ENCODE results near the gene BTLA.
"Not testable (repeated sequence)": the region's sequence is repeated elsewhere in the genome, so short reads cannot be mapped to it uniquely, and the experiment has no call there.

BTLA gene

DNA sequence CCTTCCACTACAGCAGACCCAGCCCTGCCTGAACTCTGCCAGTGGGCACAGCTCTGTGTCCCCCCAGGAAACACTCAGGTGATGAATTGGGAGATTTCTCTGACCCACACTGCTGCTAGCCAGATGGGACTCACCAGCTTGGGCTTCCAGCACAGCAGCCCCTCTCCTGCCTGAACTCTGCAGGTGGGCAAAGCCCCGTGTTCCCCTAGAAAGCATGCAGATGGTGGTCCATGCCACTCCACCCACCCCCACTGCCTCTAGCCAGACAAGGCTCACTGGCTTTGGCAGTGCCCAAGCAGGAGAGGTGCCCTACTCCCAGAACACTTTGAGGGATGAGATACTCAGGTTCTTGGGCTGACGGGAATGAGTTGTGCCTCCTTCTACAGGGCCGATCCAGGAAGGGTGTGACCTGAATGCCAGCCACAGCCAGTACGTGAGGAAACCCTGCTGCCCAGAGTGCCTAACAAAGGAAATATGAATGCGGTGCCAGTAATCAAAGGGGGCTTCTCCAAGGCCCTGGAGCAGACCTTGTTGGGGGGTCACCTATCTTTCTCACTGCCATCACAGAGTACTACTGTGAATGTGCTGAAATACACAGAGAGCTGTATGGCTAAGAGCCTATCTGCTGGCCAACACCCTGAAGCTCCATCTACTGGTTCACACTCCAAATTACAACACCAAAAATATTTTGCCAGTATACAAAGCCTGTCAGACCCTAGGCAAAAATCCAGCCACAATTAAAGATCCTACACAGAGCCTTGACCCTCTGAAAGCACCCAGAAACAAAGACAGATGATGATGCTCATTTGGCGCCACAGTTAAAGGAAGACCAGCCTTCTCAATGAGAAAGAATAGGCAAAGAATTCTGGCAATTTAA, 61.9 kb downstream of the BTLA start:
- no peak for DNase-seq

DNA sequence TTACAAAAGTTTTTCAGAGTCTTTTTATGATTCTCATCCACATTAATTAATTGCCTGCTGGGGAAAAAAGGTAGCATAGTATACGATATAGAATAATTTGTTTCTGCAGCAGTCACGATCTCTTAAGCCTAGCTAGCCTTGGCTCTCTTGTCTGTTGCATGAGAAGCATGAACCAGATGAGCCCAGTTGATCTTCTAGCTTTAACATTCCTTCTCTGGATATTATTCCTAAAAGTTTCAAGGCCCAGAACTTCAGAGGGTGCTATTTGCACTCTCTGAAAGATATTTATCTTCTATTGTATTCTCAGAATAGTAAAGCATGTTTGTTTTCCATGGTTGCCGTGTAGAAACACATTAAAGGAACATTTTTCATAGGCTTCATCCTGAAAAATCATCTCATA, 69.3 kb downstream of the BTLA start:
- no peak for DNase-seq

DNA sequence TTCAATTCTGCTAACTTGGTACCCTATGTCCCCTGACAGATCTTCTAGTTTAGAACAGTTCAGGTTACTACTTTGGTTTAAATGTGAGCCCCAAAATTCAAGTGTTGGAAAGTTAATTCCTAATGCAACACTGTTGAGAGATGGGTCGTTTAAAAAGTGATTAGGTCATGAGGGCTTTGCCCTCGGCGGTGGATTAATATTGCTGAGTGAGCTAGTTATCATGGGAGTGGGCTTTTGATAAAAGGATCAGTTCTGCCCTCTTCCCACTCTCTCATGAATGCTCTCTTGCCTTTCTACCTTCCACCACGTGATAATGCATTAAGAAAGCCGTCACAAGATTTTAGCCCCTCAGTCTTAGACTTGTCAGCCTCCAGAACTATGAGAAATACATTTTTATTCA, 72.1 kb downstream of the BTLA start:
- no peak for DNase-seq

DNA sequence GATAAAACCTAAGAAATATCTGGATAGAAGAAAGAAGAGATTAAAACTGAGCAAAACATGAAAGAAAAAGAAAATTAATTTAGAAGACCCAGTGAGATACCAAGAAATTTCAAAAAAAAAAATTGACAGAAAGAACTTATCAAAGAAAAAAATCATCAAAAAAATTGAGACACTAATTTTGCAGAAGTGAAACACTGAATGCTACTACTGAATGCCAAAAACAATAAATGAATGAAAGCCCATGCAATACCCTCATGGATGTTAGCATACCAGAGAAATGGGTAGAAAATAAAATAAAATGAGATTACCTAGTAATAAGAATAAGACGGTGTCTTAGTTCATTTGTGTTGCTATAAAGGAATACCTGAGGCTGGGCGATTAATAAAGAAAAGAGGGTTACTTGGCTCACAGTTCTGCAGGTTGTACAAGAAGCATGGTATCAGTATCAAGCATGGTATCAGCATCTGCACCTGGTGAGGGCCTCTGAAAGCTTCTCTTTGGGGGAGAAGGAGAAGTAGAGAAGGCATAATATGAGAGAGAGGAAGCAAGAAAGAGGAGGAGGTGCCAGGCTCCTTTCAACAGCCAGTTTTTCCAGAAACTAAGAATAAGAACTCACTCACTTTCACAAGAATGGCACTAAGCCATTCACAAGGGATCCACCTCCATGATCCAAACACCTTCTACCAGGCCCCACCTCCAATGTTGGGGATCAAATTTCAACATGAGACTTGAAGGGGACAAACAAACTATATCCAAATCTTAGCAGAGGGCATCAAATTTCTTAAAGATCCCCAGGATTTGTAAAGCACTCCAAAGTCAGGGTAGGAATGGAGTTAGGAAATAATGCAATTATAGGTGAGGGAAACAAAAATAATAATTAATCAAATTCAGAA, 73.2 kb downstream of the BTLA start:
- DNase-seq: no peak

DNA sequence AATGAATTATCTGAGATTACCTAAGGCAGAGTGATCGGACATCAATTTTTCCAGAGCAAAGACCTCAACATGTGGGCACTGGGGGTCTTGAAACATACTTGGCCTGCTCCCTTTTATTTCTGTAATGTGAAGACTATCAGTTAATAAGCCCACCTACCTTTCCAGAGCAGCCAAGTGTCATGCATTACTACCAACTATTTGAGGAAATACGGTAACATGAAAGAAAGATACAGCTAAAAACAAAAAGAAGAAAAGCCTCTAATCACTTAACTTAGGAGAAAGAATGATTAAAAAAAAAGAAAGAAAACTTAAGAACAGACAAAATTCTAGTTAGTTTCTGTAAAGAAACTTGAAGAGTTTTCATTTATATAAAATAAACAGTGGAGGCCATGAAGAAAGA, 73.9 kb downstream of the BTLA start:
- no peak for DNase-seq

DNA sequence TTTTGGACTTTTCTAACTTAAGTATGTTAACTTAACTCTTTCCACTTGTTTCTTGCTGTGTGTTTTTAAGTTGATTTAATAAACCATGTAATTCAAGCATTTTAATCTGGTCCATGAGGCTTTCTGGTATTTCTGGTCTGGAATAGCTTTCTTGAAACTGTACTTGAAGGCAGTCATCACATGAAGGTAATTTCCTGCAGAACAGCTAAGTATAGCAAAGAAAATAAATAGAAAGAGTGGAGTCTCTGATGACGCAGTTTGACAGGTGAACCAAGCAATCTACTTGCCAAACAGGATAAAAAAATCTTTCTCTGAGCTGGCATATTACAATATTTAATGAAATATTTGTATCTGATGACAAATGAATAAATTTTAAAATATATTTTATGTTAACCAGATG, 74.9 kb downstream of the BTLA start:
- no peak for DNase-seq

DNA sequence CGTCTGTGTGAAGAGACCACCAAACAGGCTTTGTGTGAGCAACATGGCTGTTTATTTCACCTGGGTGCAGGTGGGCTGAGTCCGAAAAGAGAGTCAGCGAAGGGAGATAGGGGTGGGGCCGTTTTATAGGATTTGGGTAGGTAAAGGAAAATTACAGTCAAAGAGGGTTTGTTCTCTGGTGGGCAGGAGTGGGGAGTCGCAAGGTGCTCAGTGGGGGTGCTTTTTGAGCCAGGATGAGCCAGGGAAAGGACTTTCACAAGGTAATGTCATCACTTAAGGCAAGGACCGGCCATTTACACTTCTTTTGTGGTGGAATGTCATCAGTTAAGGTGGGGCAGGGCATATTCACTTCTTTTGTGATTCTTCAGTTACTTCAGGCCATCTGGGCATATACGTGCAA, 76.4 kb downstream of the BTLA start:
- not testable (repeated sequence) for DNase-seq

DNA sequence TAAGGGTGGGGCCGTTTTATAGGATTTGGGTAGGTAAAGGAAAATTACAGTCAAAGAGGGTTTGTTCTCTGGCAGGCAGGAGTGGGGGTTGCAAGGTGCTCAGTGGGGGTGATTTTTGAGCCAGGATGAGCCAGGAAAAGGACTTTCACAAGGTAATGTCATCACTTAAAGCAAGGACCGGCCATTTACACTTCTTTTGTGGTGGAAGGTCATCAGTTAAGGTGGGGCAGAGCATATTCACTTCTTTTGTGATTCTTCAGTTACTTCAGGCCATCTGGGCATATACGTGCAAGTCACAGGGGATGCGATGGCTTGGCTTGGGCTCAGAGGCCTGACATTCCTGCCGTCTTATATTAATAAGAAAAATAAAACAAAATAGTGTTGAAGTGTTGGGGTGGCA, 80.7 kb downstream of the BTLA start:
- not testable (repeated sequence) for DNase-seq

DNA sequence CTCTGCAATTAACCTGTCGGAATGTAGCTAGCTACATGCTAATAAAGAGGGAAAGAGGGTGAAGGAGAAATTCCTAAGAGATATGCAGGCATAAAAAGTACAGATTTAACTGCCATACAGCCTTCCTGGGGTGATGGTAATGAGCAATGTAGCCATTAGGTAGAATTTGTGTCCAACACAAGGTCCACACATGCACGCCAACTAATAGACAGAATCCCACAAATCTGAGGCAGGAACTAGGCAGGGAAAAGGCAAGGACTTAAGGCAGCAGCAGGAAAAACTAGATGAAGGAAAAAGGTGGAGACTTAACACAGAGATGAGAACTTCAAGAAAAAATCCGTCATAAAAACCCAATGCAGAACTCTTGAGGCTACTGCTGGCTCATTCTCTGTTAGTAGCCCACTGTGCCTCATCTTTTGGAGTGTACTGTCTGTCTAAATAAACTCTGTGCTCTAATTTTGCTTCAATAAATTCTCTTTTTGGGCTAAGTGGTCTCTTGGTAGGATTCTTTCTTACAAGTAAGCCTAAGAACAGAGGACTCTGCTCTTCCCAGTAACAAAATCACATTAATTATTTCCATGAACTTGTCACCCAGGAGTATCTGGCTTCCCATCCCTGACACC, 81.5 kb downstream of the BTLA start:
- DNase-seq: no peak

DNA sequence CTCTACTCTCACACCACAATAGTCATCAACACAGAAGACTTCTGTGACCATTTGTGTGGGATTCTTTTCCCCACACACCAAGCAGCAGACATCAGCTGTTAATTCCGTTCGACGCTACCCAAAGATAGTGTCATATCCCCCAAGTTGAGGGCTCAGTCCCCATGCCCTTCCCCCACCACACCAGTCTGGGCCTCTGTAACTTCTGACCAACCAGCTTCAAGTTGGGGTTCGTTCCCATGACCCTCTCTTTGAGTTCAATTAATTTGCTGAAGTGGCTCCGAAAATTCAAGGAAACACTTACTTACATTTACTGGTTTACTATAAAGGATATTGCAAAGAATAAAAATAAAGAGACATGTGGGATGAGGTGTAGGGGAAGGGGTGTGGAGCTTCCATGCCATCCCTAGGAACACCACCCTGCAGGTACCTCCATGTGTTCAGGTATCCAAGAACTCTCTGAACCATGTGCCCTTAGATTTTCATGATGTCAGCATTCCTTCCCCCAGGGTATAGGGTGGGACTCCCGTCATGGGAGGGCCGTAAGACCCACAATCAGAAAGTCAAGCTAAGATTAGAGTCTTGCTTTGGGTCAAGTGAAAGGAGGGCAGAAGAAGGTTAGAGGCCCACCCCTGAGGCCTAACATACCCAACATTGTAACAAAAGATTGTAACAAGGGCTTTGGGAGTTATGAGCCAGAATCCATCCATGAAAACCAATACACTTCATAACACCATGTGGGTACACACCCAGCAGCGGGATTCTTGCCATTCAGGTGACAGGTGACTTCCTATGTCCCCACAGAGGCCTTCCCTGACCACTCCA, 82.7 kb downstream of the BTLA start:
- no peak for DNase-seq

DNA sequence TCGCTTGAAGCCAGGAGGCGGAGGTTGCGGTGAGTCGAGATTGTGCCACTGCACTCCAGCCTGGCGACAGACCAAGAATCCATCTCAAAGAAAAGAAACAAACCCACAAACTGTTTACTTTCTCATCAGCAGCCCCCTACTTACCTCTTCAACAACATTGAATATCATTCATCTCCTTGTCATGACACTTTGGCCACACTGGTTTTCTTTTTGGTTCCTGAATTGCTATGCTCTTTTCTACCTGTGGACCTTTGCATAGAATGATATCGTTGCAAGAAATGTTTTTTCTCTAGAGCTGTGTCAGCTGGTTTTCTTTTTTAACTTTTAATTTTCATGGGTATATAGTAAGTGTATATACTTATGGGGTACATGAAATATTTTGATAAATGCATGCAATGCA, 83.9 kb downstream of the BTLA start:
- no peak for DNase-seq

All from T1000 (cell line).